HL-60 (cell line): Measurements from ENCODE around the gene NPTXR.

Experiments
- DNase-seq, 2 experiments: peaks; one replicate each; pipeline ENCODE4 v3.0.0-alpha.2; 2010 to 2020; ENCODE audit warnings: low read depth in 1 of 2, low spot score in 1 of 2
- H3K27ac ChIP-seq: fragments of 250-450 bp; sonication (Bioruptor Pico); replicated peaks from 2 replicates; pipeline ENCODE4 v1.5.1; 2020; ENCODE audit warnings: mild to moderate bottlenecking, moderate library complexity
- H3K27me3 ChIP-seq: fragments of 250-450 bp; sonication (Bioruptor Pico); 2 replicates; pipeline ENCODE4 v1.5.1; 2021; ENCODE audit warnings: mild to moderate bottlenecking, moderate library complexity; ENCODE audit not compliant: insufficient read depth, poor library complexity, severe bottlenecking
- H3K4me3 ChIP-seq: replicated peaks from 2 replicates; pipeline ENCODE4 v1.5.1; 2011; ENCODE audit warnings: mild to moderate bottlenecking, control low read depth, low read length; ENCODE audit not compliant: insufficient read depth
- GABPA ChIP-seq: IDR thresholded peaks from 2 replicates; pipeline ENCODE4 v1.6.1; 2012; ENCODE audit warnings: low read depth
- POLR2AphosphoS5 ChIP-seq: IDR thresholded peaks from 2 replicates; pipeline ENCODE4 v1.6.1; 2012; ENCODE audit warnings: low read depth
- SPI1 ChIP-seq: IDR thresholded peaks from 2 replicates; pipeline ENCODE4 v1.6.1; 2012; ENCODE audit warnings: low read depth, mild to moderate bottlenecking, borderline replicate concordance
- TF ChIP-seq, protein P1 (sequence below): IDR thresholded peaks from 2 replicates; pipeline ENCODE4 v1.6.1; 2012; ENCODE audit warnings: low read depth; ENCODE audit not compliant: insufficient replicate concordance
- TF ChIP-seq, protein P2 (sequence below): IDR thresholded peaks from one replicate; pipeline ENCODE4 v1.5.1; 2011; ENCODE audit warnings: low read length, control low read depth, inconsistent platforms; ENCODE audit not compliant: insufficient read depth

NPTXR gene

DNA sequence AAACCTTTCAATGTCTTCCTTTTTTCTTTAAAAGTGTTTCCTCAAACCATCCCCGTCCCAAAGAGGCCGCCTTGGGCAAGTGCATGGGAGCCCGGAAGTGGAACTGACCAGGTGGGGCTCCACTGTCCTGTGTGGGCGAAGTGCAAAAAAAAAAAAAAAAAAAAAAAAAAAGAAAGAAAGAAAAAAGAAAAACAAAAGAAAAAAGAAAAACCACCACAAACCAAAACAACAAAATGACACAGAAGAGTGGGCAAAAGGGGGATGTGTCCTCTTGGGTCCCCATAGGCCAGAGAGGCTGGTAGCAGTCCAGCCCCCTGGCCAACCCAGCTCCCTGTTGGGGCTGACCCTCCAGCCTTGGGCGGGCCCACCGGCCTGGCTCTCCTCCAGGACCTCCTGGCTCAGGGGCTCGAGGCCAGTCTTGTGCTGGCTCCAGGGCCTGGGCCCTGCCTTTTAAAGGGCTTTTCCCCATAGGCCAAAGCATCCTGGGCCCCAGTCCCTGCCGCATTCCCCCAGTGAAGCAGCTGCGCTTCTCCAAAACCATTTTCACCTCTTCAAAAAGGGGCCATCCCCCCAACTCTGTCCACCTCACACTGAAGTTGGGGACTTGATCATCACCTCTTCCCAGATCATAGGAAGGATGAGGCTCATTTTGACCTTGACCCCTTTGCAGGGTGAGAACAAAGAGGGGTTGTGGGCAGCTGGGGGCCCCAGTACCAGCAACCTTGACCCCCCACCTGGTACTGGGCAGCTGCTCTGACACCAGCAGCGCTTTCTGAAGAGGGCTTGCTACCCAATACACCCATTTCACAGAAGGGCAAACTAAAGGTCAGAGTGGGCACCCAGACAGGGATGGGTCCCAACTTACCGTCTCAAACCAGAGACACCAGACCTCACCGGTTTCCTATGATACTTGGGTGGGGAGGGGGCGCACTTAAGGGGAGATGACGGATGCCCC, 18.8 kb upstream of the NPTXR start:
- TF ChIP-seq, protein P1, sequence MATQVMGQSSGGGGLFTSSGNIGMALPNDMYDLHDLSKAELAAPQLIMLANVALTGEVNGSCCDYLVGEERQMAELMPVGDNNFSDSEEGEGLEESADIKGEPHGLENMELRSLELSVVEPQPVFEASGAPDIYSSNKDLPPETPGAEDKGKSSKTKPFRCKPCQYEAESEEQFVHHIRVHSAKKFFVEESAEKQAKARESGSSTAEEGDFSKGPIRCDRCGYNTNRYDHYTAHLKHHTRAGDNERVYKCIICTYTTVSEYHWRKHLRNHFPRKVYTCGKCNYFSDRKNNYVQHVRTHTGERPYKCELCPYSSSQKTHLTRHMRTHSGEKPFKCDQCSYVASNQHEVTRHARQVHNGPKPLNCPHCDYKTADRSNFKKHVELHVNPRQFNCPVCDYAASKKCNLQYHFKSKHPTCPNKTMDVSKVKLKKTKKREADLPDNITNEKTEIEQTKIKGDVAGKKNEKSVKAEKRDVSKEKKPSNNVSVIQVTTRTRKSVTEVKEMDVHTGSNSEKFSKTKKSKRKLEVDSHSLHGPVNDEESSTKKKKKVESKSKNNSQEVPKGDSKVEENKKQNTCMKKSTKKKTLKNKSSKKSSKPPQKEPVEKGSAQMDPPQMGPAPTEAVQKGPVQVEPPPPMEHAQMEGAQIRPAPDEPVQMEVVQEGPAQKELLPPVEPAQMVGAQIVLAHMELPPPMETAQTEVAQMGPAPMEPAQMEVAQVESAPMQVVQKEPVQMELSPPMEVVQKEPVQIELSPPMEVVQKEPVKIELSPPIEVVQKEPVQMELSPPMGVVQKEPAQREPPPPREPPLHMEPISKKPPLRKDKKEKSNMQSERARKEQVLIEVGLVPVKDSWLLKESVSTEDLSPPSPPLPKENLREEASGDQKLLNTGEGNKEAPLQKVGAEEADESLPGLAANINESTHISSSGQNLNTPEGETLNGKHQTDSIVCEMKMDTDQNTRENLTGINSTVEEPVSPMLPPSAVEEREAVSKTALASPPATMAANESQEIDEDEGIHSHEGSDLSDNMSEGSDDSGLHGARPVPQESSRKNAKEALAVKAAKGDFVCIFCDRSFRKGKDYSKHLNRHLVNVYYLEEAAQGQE = no peak
- TF ChIP-seq, protein P2, sequence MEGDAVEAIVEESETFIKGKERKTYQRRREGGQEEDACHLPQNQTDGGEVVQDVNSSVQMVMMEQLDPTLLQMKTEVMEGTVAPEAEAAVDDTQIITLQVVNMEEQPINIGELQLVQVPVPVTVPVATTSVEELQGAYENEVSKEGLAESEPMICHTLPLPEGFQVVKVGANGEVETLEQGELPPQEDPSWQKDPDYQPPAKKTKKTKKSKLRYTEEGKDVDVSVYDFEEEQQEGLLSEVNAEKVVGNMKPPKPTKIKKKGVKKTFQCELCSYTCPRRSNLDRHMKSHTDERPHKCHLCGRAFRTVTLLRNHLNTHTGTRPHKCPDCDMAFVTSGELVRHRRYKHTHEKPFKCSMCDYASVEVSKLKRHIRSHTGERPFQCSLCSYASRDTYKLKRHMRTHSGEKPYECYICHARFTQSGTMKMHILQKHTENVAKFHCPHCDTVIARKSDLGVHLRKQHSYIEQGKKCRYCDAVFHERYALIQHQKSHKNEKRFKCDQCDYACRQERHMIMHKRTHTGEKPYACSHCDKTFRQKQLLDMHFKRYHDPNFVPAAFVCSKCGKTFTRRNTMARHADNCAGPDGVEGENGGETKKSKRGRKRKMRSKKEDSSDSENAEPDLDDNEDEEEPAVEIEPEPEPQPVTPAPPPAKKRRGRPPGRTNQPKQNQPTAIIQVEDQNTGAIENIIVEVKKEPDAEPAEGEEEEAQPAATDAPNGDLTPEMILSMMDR = no peak
- TF ChIP-seq SPI1 (no peak), GABPA (no peak), POLR2AphosphoS5 (no peak)
- H3K4me3 ChIP-seq = no peak overlapping the region
- H3K27ac ChIP-seq = no peak overlapping the region
- no peaks in the 10 kb centered on the region for H3K27me3 ChIP-seq
- DNase-seq = no peak

DNA sequence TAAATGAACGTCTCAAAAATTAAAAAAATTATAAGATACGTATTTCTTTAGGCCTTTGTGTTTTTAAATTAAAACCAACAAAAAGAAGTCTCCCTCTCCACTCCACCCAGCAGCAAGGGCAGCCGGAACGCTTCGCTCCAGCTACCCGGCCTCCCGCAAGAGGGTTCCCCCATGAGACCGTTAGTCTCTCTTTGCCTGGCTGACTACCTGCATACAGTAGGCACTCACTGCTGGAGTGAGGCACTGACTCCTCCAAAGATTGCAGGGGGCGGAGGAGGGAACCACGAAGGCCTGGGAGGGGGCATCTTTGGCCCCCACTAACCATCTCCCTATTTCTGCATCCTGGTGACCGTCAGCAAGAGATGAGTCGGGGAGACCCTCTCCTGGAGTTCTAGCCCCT, 18.1 kb upstream of the NPTXR start:
- Histone ChIP-seq H3K27ac (no peak overlapping the region), H3K4me3 (no peak overlapping the region), H3K27me3 (no peaks in the 10 kb centered on the region)
- TF ChIP-seq POLR2AphosphoS5 (no peak), GABPA (no peak), SPI1 (no peak)
- TF ChIP-seq, protein P2 = no peak
- TF ChIP-seq, protein P1 = no peak
- DNase-seq = no peak

DNA sequence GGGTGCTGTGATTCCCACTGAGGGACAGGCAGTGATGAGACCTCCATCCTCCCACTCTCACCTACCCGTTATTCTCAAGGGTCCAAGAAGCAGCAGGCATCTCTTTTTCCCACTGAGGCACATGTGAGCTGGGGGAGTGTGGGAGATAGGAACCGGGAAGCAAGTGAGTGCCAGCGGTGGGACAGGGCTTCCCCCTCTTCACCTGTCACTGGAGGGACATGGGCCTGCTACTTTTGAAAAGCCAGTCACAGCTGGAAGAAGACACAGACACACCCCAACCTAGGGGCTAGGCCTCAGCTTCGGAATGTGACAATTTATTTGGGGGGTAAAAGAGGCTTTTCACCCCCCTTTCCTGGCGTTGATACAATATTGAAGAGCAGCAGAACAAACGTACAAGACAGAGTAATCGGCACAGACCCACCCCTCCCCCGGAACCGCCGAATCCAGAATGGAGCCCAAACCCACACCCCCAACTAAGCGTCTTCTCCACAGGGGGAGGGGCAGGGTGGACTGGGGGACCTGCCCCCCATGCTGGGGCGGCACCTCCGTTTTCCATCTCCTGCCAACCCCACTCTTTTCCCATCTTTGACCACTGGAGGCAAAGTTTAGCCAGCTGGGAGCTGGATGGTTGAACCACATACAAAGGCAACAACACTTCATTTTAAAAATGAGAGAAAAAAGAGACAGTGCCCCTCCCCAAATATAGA, 17.5 kb upstream of the NPTXR start:
- no peak for DNase-seq
- H3K4me3 ChIP-seq = no peak overlapping the region
- H3K27me3 ChIP-seq = no peaks in the 10 kb centered on the region
- TF ChIP-seq GABPA = no peak
- no peak for TF ChIP-seq POLR2AphosphoS5
- TF ChIP-seq, protein P1 = no peak
- no peak for TF ChIP-seq SPI1
- TF ChIP-seq, protein P2 = no peak
- no peak overlapping the region for H3K27ac ChIP-seq
